ENCODE results near the gene BRD7.
"Not testable (repeated sequence)": the region's sequence is repeated elsewhere in the genome, so short reads cannot be mapped to it uniquely, and the experiment has no call there.

Gene BRD7

DNA sequence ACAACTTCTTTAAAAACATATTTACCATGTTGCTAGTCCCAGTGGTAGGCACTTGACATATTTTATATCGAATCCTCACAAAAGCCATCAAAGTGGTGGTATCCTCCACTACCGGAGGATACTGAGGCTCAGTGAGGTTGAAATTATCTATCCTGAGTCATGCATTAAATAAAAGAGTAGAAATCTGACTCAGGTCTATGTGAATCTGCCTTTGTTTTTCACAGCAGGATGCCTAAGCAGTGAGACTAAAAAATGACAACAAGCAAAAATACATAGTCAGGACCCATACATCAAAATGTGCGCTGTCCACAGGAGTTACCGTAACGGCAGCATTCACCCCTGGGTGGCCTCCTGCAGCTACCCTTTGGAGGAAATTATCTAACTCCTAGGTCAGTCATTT, 17.7 kb downstream of the BRD7 start (continued):
- TF ChIP-seq, protein P1, sequence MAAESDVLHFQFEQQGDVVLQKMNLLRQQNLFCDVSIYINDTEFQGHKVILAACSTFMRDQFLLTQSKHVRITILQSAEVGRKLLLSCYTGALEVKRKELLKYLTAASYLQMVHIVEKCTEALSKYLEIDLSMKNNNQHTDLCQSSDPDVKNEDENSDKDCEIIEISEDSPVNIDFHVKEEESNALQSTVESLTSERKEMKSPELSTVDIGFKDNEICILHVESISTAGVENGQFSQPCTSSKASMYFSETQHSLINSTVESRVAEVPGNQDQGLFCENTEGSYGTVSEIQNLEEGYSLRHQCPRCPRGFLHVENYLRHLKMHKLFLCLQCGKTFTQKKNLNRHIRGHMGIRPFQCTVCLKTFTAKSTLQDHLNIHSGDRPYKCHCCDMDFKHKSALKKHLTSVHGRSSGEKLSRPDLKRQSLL (tag by site-specific recombination; IDR thresholded peaks at IDR 0.05): no peak
- no peak for TF ChIP-seq TRIM28 (IDR thresholded peaks at IDR 0.05; ENCODE audit: borderline replicate concordance, low read length)
- TF ChIP-seq, protein P2, sequence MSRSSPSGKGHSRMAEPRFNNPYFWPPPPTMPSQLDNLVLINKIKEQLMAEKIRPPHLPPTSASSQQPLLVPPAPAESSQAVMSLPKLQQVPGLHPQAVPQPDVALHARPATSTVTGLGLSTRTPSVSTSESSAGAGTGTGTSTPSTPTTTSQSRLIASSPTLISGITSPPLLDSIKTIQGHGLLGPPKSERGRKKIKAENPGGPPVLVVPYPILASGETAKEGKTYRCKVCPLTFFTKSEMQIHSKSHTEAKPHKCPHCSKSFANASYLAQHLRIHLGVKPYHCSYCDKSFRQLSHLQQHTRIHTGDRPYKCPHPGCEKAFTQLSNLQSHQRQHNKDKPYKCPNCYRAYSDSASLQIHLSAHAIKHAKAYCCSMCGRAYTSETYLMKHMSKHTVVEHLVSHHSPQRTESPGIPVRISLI (tag by site-specific recombination; IDR thresholded peaks at IDR 0.05): no peak
- TF ChIP-seq ZBTB10 (tag by site-specific recombination; IDR thresholded peaks at IDR 0.05): no peak
- TF ChIP-seq ZNF248 (tag by site-specific recombination; IDR thresholded peaks at IDR 0.05): no peak

- peaks cover 19 to 49% of the 10 kb centered on the region in 2 experiments for H3K36me3 ChIP-seq (ENCODE audit: control insufficient read depth in 2 of 2, insufficient read depth in 1 of 2, low read length in 2 of 2)
- CTCF ChIA-PET: interaction anchor here (0.8 kb wide), 1 partner anchor 134 kb away, joined by 4 read pairs; no protein-coding TSS in a partner anchor
- H3K9me3 ChIP-seq (ENCODE audit: control insufficient read depth, insufficient read depth, low read depth, low read length); POLR2A ChIA-PET; H3K4me1 ChIP-seq (ENCODE audit: control insufficient read depth, insufficient read depth, low read length); H3K27ac ChIP-seq (ENCODE audit: extremely low read depth, low read depth, low read length); H3K4me3 ChIP-seq (ENCODE audit: low read depth, low read length): not testable (repeated sequence)
These were observed 23.6 kb downstream of the BRD7 start for GRCh38 chr16:50345210-50345609.

- H3K4me3 ChIP-seq (ENCODE audit: low read depth, low read length); H3K4me1 ChIP-seq (ENCODE audit: control insufficient read depth, insufficient read depth, low read length); H3K9me3 ChIP-seq (ENCODE audit: control insufficient read depth, insufficient read depth, low read depth, low read length); H3K27ac ChIP-seq (ENCODE audit: extremely low read depth, low read depth, low read length): not testable (repeated sequence)
- CTCF ChIA-PET: interaction anchor here (0.6 kb wide), 1 partner anchor 319 kb away, joined by 3 read pairs; no protein-coding TSS in a partner anchor
- peaks cover 20 to 50% of the 10 kb centered on the region in 2 experiments for H3K36me3 ChIP-seq (ENCODE audit: control insufficient read depth in 2 of 2, insufficient read depth in 1 of 2, low read length in 2 of 2)
- POLR2A ChIA-PET: interaction anchor here (1.4 kb wide), 1 partner anchor 18 kb away, joined by 3 read pairs; no protein-coding TSS in a partner anchor
These were observed 25.2 kb downstream of the BRD7 start for GRCh38 chr16:50343566-50343965.

DNA sequence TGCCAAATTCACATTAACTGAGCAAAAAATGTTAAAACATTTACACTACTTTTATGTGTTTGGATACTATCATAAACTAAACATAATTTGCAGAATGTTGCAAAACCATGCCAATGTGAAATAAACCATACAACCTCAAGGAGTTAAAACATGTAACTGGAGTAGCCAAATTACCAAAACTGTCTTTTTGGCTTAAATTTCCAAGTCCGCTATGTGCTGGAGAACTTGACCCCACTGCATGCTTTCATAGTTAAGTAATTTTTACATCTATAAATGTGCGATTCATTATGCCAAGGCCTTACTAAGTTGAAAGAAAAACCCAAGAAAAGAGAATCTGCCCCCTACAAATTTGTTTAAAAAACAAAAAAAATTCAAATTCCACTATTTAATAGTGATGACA, 28.2 kb downstream of the BRD7 start:
- Histone ChIP-seq H3K27ac (ENCODE audit: extremely low read depth, low read depth, low read length) (no peak overlapping the region), H3K4me1 (ENCODE audit: control insufficient read depth, insufficient read depth, low read length) (no peaks in the 10 kb centered on the region), H3K36me3 (ENCODE audit: control insufficient read depth in 2 of 2, insufficient read depth in 1 of 2, low read length in 2 of 2) (peaks cover 24 to 65% of the 10 kb centered on the region in 2 experiments), H3K9me3 (ENCODE audit: control insufficient read depth, insufficient read depth, low read depth, low read length) (no peaks in the 10 kb centered on the region), H3K4me3 (ENCODE audit: low read depth, low read length) (no peak overlapping the region)
- POLR2A ChIA-PET: interaction anchor here (0.6 kb wide), 1 partner anchor 9 kb away, joined by 3 read pairs; no protein-coding TSS in a partner anchor
- CTCF ChIA-PET: interaction anchor here (0.5 to 1.7 kb wide), 2 partner anchors 15 to 130 kb away, joined by 3 to 5 read pairs; no protein-coding TSS in a partner anchor
- TF ChIP-seq TCF7L2 (IDR thresholded peaks at IDR 0.05; ENCODE audit: borderline replicate concordance, low read depth, low read length) (no peak), KLF9 (tag by site-specific recombination; IDR thresholded peaks at IDR 0.05; ENCODE audit: low read depth) (no peak), YY2 (tag by site-specific recombination; IDR thresholded peaks at IDR 0.05) (no peak), GFI1B (tag by site-specific recombination; IDR thresholded peaks at IDR 0.05) (no peak), ZNF488 (tag by site-specific recombination; IDR thresholded peaks at IDR 0.05) (no peak), ZNF324 (tag by site-specific recombination; IDR thresholded peaks at IDR 0.05) (no peak), ZNF600 (tag by site-specific recombination; IDR thresholded peaks at IDR 0.05) (no peak), ZBTB17 (tag by site-specific recombination; IDR thresholded peaks at IDR 0.05) (no peak), ZNF354C (tag by site-specific recombination; IDR thresholded peaks at IDR 0.05; ENCODE audit: borderline replicate concordance, low read depth) (no peak), GLI2 (tag by site-specific recombination; IDR thresholded peaks at IDR 0.05; ENCODE audit: borderline replicate concordance, low read depth) (no peak), ZBTB21 (tag by site-specific recombination; IDR thresholded peaks at IDR 0.05) (no peak), ZNF423 (tag by site-specific recombination; IDR thresholded peaks at IDR 0.05) (no peak), ZNF416 (tag by site-specific recombination; IDR thresholded peaks at IDR 0.05) (no peak), ZNF404 (tag by site-specific recombination; IDR thresholded peaks at IDR 0.05) (no peak), ZNF624 (tag by site-specific recombination; IDR thresholded peaks at IDR 0.05) (no peak), ZNF514 (tag by site-specific recombination; IDR thresholded peaks at IDR 0.05) (no peak)
- TF ChIP-seq, protein P3, sequence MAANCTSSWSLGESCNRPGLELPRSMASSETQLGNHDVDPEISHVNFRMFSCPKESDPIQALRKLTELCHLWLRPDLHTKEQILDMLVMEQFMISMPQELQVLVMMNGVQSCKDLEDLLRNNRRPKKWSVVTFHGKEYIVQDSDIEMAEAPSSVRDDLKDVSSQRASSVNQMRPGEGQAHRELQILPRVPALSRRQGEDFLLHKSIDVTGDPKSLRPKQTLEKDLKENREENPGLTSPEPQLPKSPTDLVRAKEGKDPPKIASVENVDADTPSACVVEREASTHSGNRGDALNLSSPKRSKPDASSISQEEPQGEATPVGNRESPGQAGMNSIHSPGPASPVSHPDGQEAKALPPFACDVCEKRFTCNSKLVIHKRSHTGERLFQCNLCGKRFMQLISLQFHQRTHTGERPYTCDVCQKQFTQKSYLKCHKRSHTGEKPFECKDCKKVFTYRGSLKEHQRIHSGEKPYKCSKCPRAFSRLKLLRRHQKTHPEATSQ (tag by site-specific recombination; IDR thresholded peaks at IDR 0.05): no peak

All from HEK293 (cell line).